ENCODE data around the gene MATN1. TPM values are rescaled to one million over a fixed set of nuclear protein-coding genes. Genes with fewer than 3 reads are reported as not detected.

Gene MATN1
- total RNA-seq, 2 donors from 2014 or later, result not detected

- Mint-ChIP-seq H3K9me3 (no peaks in the 10 kb centered on the region), H3K4me1 (peaks cover 22% of the 10 kb centered on the region), H3K36me3 (ENCODE audit: low read depth) (no peaks in the 10 kb centered on the region), H3K27ac (no peak overlapping the region), H3K4me3 (no peak overlapping the region), H3K27me3 (ENCODE audit: insufficient read depth) (no peaks in the 10 kb centered on the region)
- Histone ChIP-seq H3K27me3 (ENCODE audit: control insufficient read depth, insufficient read depth, low read length, poor library complexity, severe bottlenecking) (no peaks in the 10 kb centered on the region), H3K9ac (ENCODE audit: extremely low read depth, low read length, poor library complexity, severe bottlenecking) (no peak overlapping the region), H3K9me3 (ENCODE audit: control insufficient read depth, low read length) (no peaks in the 10 kb centered on the region), H3K4me1 (ENCODE audit: control insufficient read depth, insufficient read depth, low read length) (peaks cover 5% of the 10 kb centered on the region), H3K27ac (ENCODE audit: low read depth, low read length) (no peak overlapping the region), H3K4me3 (ENCODE audit: low read length) (no peak overlapping the region), H3K36me3 (ENCODE audit: control insufficient read depth, insufficient read depth, low read length) (no peaks in the 10 kb centered on the region)
- WGBS, 2 experiments (ENCODE audit: insufficient coverage in 1 of 2, insufficient read length in 1 of 2), result 94 to 97% methylated on average over 8 to 10 of the region's 10 CpGs
- DNase-seq, result no peak
- TF ChIP-seq CTCF (conservative IDR thresholded peaks at IDR 0.05), result no peak
These were observed 27.4 kb upstream of the MATN1 start for GRCh38 chr1:30750731-30751291.

GRCh38 chr1:30749691-30750583, 26.6 kb upstream of the MATN1 start:
- Histone ChIP-seq H3K36me3 (ENCODE audit: control insufficient read depth, insufficient read depth, low read length) (no peaks in the 10 kb centered on the region), H3K27ac (ENCODE audit: low read depth, low read length) (no peak overlapping the region), H3K9ac (ENCODE audit: extremely low read depth, low read length, poor library complexity, severe bottlenecking) (no peak overlapping the region), H3K4me3 (ENCODE audit: low read length) (no peak overlapping the region), H3K4me1 (ENCODE audit: control insufficient read depth, insufficient read depth, low read length) (peaks cover 5% of the 10 kb centered on the region), H3K27me3 (ENCODE audit: control insufficient read depth, insufficient read depth, low read length, poor library complexity, severe bottlenecking) (no peaks in the 10 kb centered on the region), H3K9me3 (ENCODE audit: control insufficient read depth, low read length) (no peaks in the 10 kb centered on the region)
- H3K4me1 Mint-ChIP-seq, result peaks cover 22% of the 10 kb centered on the region
- H3K27ac Mint-ChIP-seq, result peak overlapping the region; percentile 58
- 93 to 97% methylated on average over 22 to 23 of the region's 23 CpGs for WGBS, 2 experiments (ENCODE audit: insufficient coverage in 1 of 2, insufficient read length in 1 of 2)
- TF ChIP-seq CTCF (conservative IDR thresholded peaks at IDR 0.05), result no peak
- H3K27me3 Mint-ChIP-seq (ENCODE audit: insufficient read depth), result no peaks in the 10 kb centered on the region
- H3K9me3 Mint-ChIP-seq, result no peaks in the 10 kb centered on the region
- no peak for DNase-seq
- no peak overlapping the region for H3K4me3 Mint-ChIP-seq
- no peaks in the 10 kb centered on the region for H3K36me3 Mint-ChIP-seq (ENCODE audit: low read depth)

GRCh38 chr1:30748699-30749401, 25.5 kb upstream of the MATN1 start:
- Mint-ChIP-seq H3K4me1 (peaks cover 22% of the 10 kb centered on the region), H3K36me3 (ENCODE audit: low read depth) (no peaks in the 10 kb centered on the region), H3K9me3 (no peaks in the 10 kb centered on the region), H3K4me3 (no peak overlapping the region), H3K27ac (no peak overlapping the region), H3K27me3 (ENCODE audit: insufficient read depth) (no peaks in the 10 kb centered on the region)
- 87 to 90% methylated on average over 14 to 16 of the region's 16 CpGs for WGBS, 2 experiments (ENCODE audit: insufficient coverage in 1 of 2, insufficient read length in 1 of 2)
- Histone ChIP-seq H3K9me3 (ENCODE audit: control insufficient read depth, low read length) (no peaks in the 10 kb centered on the region), H3K27me3 (ENCODE audit: control insufficient read depth, insufficient read depth, low read length, poor library complexity, severe bottlenecking) (no peaks in the 10 kb centered on the region), H3K9ac (ENCODE audit: extremely low read depth, low read length, poor library complexity, severe bottlenecking) (no peak overlapping the region), H3K4me3 (ENCODE audit: low read length) (no peak overlapping the region), H3K4me1 (ENCODE audit: control insufficient read depth, insufficient read depth, low read length) (peaks cover 5% of the 10 kb centered on the region), H3K27ac (ENCODE audit: low read depth, low read length) (no peak overlapping the region), H3K36me3 (ENCODE audit: control insufficient read depth, insufficient read depth, low read length) (no peaks in the 10 kb centered on the region)
- TF ChIP-seq CTCF (conservative IDR thresholded peaks at IDR 0.05), result no peak
- peak; percentile 60 for DNase-seq
